Liver (tissue), 9 donors: ENCODE data around the gene PRDM2. TPM values are rescaled to one million over a fixed set of nuclear protein-coding genes. Genes with fewer than 3 reads are reported as not detected.
A peak's percentile ranks its signal among the peaks of the same experiment; 100 is the strongest.

Experiments used
- DNase-seq: peaks from one replicate; pipeline ENCODE4 v3.0.0-alpha.2; 2017; ENCODE audit warnings: low spot score
- H3K27ac ChIP-seq, 2 donors: one replicate each; pipeline ENCODE4 v1.7.0; 2013; ENCODE audit warnings: inconsistent platforms in 2 of 2, low read length in 2 of 2, control low read depth in 1 of 2, low read depth in 1 of 2, mild to moderate bottlenecking in 1 of 2
- H3K27me3 ChIP-seq, 4 donors: one replicate each; pipeline versions ENCODE4 v1.6.1 to v1.7.0; 2013; ENCODE audit warnings: low read length in 3 of 4, inconsistent platforms in 1 of 4, mild to moderate bottlenecking in 1 of 4, moderate library complexity in 1 of 4; ENCODE audit not compliant: control insufficient read depth in 4 of 4, insufficient read depth in 4 of 4
- H3K36me3 ChIP-seq, 4 donors: one replicate each; pipeline versions ENCODE4 v1.6.1 to v1.7.0; 2013; ENCODE audit warnings: low read length in 3 of 4, mild to moderate bottlenecking in 3 of 4, low read depth in 1 of 4, moderate library complexity in 1 of 4; ENCODE audit not compliant: control insufficient read depth in 4 of 4, insufficient read depth in 3 of 4
- H3K4me1 ChIP-seq, 4 donors: one replicate each; pipeline versions ENCODE4 v1.6.1 to v1.7.0; 2013; ENCODE audit warnings: low read length in 3 of 4, mild to moderate bottlenecking in 3 of 4, moderate library complexity in 1 of 4; ENCODE audit not compliant: control insufficient read depth in 4 of 4, insufficient read depth in 4 of 4
- H3K4me3 ChIP-seq, 3 donors: one replicate each; pipeline versions ENCODE4 v1.6.1 to v1.7.0; 2013; ENCODE audit warnings: low read length in 3 of 3, control low read depth in 1 of 3, low read depth in 1 of 3, mild to moderate bottlenecking in 1 of 3
- H3K9ac ChIP-seq, 2 donors: one replicate each; pipeline ENCODE4 v1.7.0; 2013; ENCODE audit warnings: low read length in 2 of 2, mild to moderate bottlenecking in 2 of 2, moderate library complexity in 2 of 2, control low read depth in 1 of 2, low read depth in 1 of 2
- H3K9me3 ChIP-seq, 4 donors: one replicate each; pipeline versions ENCODE4 v1.6.1 to v1.7.0; 2013; ENCODE audit warnings: low read length in 3 of 4; ENCODE audit not compliant: control insufficient read depth in 4 of 4
- EGR1 ChIP-seq, 2 donors: IDR thresholded peaks; 2 replicates each; pipeline ENCODE4 v1.6.1; 2016 to 2018; ENCODE audit warnings: antibody characterized with exemption in 2 of 2, low read depth in 2 of 2
- FOXA1 ChIP-seq: IDR thresholded peaks from 2 replicates; pipeline ENCODE4 v1.6.1; 2016; ENCODE audit warnings: antibody characterized with exemption
- FOXA2 ChIP-seq: IDR thresholded peaks from 2 replicates; pipeline ENCODE4 v1.6.1; 2016; ENCODE audit warnings: antibody characterized with exemption
- GABPA ChIP-seq, 2 donors: IDR thresholded peaks in 1 of 2; conservative IDR thresholded peaks in 1 of 2; 2 replicates each; pipeline ENCODE4 v1.6.1; 2016; ENCODE audit warnings: antibody characterized with exemption in 2 of 2, mild to moderate bottlenecking in 1 of 2, moderate library complexity in 1 of 2
- HNF4A ChIP-seq, 2 donors: conservative IDR thresholded peaks; 2 replicates each; pipeline ENCODE4 v1.6.1; 2016; ENCODE audit warnings: antibody characterized with exemption in 2 of 2, mild to moderate bottlenecking in 2 of 2
- JUND ChIP-seq, 2 donors: IDR thresholded peaks; 2 replicates each; pipeline ENCODE4 v1.6.1; 2016; ENCODE audit warnings: antibody characterized with exemption in 2 of 2
- NR2F2 ChIP-seq: IDR thresholded peaks from 2 replicates; pipeline ENCODE4 v1.6.1; 2016; ENCODE audit warnings: antibody characterized with exemption
- RAD21 ChIP-seq, 2 donors: IDR thresholded peaks; 2 replicates each; pipeline ENCODE4 v1.6.1; 2016; ENCODE audit warnings: antibody characterized with exemption in 2 of 2, mild to moderate bottlenecking in 2 of 2
- SP1 ChIP-seq: IDR thresholded peaks from 2 replicates; pipeline ENCODE4 v1.6.1; 2018; ENCODE audit warnings: antibody characterized with exemption, mild to moderate bottlenecking
- TAF1 ChIP-seq: conservative IDR thresholded peaks from 2 replicates; pipeline ENCODE4 v1.6.1; 2016; ENCODE audit warnings: antibody characterized with exemption, mild to moderate bottlenecking
- WGBS: extraction: QIAGEN DNeasy Blood & Tissue Kit; methylation state at CpG from one replicate; pipeline ENCODE4 v1.1.7; 2013; 5-methylcytosine and 5-hydroxymethylcytosine counted together
- polyA plus RNA-seq, 2 donors: library from polyadenylated mRNA; stranded (reverse) in 1 of 2; unstranded in 1 of 2; fragments of 200-250 nt in 1 of 2; fragments of >200 nt in 1 of 2; fragmentation: Nextera tagmentation in 1 of 2; extraction: Ambion mirVana in 1 of 2; gene quantifications; one replicate each; pipeline versions ENCODE4 v1.2.1 to v1.2.3, GENCODE V29; 2013 to 2015
- total RNA-seq, 2 donors: library from RNA; depleted of rRNA; stranded (reverse); fragments of >200 nt; gene quantifications; one replicate each; pipeline ENCODE4 v1.2.3, GENCODE V29; 2014
- TF ChIP-seq, protein P1 (sequence below): IDR thresholded peaks from 2 replicates; pipeline ENCODE4 v1.6.1; 2016; ENCODE audit warnings: antibody characterized with exemption
- TF ChIP-seq, protein P2 (sequence below): fragments of 150-350 bp; IDR thresholded peaks from 2 replicates; pipeline ENCODE4 v1.5.1; 2017; ENCODE audit warnings: improper control_type of control experiment, low read depth, low read length; ENCODE audit not compliant: missing input control
- TF ChIP-seq, protein P3 (sequence below): IDR thresholded peaks from 2 replicates; pipeline ENCODE4 v1.6.1; 2016; ENCODE audit warnings: antibody characterized with exemption, mild to moderate bottlenecking
- TF ChIP-seq, protein P4 (sequence below): IDR thresholded peaks from 2 replicates; pipeline ENCODE4 v1.6.1; 2016; ENCODE audit warnings: antibody characterized with exemption
- donor health status: healthy.
- donor health status: healthy.
- donor health status: healthy.
- donor health status: healthy.
- donor health status: healthy.

Gene PRDM2
- total and polyA plus RNA-seq, 4 donors: 4.5 to 13.9 (median 7.9) TPM

DNA sequence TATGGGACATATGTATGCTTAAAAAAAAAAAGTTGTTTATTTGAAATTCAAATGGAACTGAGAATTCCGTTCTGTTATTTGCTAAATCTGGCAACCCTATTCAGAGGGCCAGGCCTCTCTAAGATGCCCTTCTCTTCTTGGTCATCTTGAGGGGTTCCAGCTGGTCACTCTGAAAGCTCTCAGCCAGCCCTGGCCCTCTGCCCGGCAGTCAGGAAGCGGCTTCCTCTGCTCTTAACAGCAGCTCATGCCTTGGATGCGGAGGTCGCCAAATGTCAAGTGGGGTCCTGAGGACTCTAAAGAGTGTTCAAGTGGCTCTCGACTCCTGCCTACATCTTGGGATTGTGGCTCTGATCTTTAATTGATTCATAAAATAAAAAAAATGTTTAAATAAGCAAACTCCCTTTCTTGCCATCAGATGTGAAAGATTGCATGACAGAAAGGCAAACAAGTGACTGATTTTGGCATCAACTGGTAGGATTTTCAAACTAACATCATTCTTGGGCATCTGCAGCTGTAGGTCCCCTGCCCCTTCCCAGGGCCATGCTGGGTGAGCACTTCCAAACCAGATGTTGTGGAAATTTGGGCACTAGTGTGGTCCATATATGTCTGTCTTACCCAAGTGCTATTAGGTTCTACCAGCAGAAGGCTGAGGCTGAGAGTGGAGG is 130.8 kb downstream of the PRDM2 start (continued):
- TF ChIP-seq, protein P1, sequence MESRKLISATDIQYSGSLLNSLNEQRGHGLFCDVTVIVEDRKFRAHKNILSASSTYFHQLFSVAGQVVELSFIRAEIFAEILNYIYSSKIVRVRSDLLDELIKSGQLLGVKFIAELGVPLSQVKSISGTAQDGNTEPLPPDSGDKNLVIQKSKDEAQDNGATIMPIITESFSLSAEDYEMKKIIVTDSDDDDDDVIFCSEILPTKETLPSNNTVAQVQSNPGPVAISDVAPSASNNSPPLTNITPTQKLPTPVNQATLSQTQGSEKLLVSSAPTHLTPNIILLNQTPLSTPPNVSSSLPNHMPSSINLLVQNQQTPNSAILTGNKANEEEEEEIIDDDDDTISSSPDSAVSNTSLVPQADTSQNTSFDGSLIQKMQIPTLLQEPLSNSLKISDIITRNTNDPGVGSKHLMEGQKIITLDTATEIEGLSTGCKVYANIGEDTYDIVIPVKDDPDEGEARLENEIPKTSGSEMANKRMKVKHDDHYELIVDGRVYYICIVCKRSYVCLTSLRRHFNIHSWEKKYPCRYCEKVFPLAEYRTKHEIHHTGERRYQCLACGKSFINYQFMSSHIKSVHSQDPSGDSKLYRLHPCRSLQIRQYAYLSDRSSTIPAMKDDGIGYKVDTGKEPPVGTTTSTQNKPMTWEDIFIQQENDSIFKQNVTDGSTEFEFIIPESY: no peak
- no peak for TF ChIP-seq FOXA2

DNA sequence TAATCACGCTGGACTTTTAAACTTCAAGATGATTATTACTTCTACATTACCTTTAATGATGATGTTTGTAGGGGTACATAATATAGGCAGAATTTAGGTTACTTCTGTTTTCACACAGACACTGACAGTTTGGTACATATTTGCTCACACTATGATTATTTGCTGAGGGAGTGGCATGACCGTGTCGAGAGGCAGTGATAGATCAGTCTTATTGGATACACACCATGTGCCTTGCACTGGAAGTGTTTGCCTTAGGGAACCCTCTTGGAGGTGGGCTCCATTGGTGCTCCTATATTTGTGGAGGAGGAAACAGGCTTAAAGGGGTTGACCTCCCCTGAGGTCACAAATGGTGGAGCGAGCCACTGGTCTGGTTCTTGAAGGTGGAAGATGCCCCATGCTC is 132.1 kb downstream of the PRDM2 start:
- no peaks in the 10 kb centered on the region for H3K4me1 ChIP-seq
- no peak overlapping the region for H3K4me3 ChIP-seq
- H3K9ac ChIP-seq: no peak overlapping the region
- 60% methylated on average over 4 of the region's 4 CpGs for WGBS
- H3K27me3 ChIP-seq: no peaks in the 10 kb centered on the region
- peak; percentile 9 for DNase-seq
- no peaks in the 10 kb centered on the region for H3K36me3 ChIP-seq
- H3K27ac ChIP-seq: no peak overlapping the region
- no peaks in the 10 kb centered on the region for H3K9me3 ChIP-seq
- TF ChIP-seq, protein P1: no peak
- TF ChIP-seq SP1 (no peak), HNF4A (conservative IDR thresholded peaks at IDR 0.05) (no peak), RAD21 (IDR thresholded peaks at IDR 0.05) (no peak), FOXA2 (no peak), TAF1 (no peak), FOXA1 (no peak), EGR1 (IDR thresholded peaks at IDR 0.05; ENCODE audit: low read depth in 2 of 2) (no peak), GABPA (IDR thresholded peaks at IDR 0.05 in 1 of 2, conservative IDR thresholded peaks at IDR 0.05 in 1 of 2) (no peak), NR2F2 (no peak), JUND (IDR thresholded peaks at IDR 0.05) (no peak)
- TF ChIP-seq, protein P2, sequence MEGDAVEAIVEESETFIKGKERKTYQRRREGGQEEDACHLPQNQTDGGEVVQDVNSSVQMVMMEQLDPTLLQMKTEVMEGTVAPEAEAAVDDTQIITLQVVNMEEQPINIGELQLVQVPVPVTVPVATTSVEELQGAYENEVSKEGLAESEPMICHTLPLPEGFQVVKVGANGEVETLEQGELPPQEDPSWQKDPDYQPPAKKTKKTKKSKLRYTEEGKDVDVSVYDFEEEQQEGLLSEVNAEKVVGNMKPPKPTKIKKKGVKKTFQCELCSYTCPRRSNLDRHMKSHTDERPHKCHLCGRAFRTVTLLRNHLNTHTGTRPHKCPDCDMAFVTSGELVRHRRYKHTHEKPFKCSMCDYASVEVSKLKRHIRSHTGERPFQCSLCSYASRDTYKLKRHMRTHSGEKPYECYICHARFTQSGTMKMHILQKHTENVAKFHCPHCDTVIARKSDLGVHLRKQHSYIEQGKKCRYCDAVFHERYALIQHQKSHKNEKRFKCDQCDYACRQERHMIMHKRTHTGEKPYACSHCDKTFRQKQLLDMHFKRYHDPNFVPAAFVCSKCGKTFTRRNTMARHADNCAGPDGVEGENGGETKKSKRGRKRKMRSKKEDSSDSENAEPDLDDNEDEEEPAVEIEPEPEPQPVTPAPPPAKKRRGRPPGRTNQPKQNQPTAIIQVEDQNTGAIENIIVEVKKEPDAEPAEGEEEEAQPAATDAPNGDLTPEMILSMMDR: no peak
- TF ChIP-seq, protein P3, sequence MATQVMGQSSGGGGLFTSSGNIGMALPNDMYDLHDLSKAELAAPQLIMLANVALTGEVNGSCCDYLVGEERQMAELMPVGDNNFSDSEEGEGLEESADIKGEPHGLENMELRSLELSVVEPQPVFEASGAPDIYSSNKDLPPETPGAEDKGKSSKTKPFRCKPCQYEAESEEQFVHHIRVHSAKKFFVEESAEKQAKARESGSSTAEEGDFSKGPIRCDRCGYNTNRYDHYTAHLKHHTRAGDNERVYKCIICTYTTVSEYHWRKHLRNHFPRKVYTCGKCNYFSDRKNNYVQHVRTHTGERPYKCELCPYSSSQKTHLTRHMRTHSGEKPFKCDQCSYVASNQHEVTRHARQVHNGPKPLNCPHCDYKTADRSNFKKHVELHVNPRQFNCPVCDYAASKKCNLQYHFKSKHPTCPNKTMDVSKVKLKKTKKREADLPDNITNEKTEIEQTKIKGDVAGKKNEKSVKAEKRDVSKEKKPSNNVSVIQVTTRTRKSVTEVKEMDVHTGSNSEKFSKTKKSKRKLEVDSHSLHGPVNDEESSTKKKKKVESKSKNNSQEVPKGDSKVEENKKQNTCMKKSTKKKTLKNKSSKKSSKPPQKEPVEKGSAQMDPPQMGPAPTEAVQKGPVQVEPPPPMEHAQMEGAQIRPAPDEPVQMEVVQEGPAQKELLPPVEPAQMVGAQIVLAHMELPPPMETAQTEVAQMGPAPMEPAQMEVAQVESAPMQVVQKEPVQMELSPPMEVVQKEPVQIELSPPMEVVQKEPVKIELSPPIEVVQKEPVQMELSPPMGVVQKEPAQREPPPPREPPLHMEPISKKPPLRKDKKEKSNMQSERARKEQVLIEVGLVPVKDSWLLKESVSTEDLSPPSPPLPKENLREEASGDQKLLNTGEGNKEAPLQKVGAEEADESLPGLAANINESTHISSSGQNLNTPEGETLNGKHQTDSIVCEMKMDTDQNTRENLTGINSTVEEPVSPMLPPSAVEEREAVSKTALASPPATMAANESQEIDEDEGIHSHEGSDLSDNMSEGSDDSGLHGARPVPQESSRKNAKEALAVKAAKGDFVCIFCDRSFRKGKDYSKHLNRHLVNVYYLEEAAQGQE: no peak
- TF ChIP-seq, protein P4, sequence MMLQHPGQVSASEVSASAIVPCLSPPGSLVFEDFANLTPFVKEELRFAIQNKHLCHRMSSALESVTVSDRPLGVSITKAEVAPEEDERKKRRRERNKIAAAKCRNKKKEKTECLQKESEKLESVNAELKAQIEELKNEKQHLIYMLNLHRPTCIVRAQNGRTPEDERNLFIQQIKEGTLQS: no peak
